Epidermal melanocyte (primary cell): ENCODE data around the gene MAP4.
"Not testable (repeated sequence)": the region's sequence is repeated elsewhere in the genome, so short reads cannot be mapped to it uniquely, and the experiment has no call there.

Source experiments
- DNase-seq: peaks from one replicate; pipeline ENCODE4 v3.0.0; 2011; ENCODE audit warnings: low spot score; ENCODE audit not compliant: insufficient read length

The MAP4 gene

DNA sequence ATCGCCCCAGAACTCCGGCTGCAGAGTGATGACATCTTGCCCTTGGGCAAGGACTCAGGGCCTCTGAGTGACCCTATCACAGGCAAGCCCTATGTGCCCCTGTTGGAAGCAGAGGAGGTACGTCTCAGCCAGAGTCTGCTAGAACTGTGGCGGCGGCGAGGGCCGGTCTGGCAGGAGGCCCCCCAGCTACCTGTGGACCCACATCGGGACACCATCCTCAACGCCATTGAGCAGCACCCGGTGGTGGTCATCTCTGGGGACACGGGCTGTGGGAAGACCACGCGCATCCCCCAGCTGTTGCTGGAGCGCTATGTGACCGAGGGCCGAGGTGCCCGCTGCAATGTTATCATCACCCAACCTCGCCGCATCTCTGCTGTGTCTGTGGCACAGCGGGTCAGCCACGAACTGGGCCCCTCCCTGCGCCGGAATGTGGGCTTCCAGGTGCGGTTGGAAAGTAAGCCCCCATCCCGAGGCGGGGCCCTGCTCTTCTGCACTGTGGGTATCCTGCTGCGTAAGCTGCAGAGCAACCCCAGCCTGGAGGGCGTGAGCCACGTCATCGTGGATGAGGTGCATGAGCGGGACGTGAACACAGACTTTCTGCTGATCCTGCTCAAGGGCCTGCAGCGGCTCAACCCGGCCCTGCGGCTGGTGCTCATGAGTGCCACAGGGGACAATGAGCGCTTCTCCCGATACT is 169.9 kb downstream of the MAP4 start:
- DNase-seq, result no peak

DNA sequence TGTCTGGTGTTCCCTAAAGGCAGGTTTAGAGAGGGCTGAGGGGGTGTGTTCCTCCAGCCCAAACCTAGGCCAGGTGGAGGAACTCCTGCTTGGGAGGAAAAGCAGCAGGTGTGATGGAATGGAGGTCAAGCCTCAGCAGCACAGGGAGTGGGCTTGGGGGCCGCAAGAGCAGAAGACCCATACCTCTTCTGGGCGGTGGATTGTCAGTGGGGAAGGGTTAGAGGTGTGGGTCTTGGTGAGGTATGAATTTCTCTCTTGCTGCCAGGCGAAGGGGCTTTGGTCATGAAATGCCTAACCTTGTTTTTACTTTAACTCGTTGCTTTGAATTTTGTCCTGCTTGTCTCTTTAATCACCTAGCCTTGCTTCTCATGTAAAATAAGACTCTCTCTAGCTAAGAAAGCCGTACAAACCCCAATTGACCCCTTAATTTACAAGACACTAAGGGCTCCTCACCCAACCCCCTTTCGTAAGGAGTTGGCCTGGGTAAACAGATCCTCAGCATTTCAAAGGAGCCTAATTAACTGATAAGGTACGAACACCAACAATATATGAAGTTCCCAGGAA is 174.3 kb downstream of the MAP4 start:
- DNase-seq, result no peak

DNA sequence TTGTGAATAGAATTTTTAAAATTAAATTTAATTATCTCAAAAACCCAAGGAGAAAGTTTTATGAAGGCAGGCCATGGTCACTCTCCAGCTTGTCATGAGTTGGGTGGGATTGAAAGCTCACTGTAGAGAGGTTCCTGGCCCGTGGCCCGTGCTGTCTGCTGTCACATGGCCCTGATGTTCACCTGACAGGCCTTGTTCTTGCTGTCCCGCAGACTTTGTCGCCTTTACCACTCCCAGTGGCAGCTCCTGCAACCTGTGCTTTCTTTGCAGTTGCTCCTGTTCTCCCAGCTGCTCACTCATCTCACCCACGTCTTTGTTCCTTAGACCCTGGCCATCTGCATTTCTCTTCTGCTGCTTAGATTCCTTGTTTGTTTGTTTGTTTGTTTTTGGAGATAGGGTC is 177.7 kb downstream of the MAP4 start:
- no peak for DNase-seq

DNA sequence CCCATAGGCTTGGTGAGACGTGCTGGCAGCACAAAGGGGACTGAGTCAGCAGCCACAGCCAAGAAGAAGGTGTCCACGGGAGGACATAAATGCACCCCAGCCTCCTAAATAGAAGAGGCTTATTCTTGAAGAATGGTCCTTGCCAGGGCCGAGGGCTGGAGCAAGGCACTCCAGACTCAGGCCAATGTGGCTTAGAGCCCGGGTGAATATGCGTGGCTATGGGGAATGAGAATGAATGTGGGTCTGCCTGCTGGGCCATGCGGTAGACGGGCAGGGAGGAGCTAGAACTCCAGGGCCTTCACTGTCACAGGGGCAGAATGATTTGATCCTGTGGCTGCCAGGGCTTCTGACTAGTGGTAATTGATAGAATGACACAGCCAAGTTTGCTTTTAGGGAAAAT is 179.2 kb downstream of the MAP4 start:
- no peak for DNase-seq

DNA sequence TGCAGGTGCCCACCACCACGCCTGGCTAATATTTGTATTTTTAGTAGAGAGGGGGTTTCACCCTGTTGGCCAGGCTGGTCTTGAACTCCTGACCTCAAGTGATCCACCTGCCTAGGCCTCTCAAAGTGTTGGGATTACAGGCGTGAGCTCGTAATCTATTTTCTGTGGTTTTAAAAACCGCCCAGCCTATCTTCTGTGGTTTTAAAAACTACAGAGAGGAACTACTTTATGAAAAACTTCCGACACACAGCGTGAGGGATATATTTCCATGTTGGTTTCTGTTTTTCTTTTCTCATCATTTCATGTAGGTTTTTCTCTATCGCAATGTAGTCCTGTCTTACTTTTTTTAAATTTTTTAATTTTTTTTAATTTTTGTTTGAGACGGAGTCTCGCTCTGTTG is 186.7 kb downstream of the MAP4 start:
- not testable (repeated sequence) for DNase-seq

DNA sequence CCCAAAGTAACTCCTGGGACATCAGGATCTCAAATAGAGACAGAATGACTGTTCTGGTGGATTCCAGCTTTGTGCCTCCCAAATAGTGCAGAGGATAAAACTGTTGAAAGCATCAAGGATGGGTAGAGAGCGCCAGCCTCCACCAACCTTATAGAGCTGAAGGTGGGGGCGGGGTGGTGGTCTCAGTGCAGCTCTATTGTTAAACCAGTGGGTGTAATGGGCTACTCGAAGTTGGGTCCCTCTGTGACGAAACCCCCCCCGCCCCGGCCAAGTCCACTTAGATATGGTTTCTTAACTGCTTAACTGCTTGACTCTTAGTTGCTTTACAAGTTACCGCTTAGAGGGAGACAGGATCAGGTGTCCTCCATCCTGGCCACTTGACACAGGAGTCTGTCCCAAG is 190.6 kb downstream of the MAP4 start:
- no peak for DNase-seq

DNA sequence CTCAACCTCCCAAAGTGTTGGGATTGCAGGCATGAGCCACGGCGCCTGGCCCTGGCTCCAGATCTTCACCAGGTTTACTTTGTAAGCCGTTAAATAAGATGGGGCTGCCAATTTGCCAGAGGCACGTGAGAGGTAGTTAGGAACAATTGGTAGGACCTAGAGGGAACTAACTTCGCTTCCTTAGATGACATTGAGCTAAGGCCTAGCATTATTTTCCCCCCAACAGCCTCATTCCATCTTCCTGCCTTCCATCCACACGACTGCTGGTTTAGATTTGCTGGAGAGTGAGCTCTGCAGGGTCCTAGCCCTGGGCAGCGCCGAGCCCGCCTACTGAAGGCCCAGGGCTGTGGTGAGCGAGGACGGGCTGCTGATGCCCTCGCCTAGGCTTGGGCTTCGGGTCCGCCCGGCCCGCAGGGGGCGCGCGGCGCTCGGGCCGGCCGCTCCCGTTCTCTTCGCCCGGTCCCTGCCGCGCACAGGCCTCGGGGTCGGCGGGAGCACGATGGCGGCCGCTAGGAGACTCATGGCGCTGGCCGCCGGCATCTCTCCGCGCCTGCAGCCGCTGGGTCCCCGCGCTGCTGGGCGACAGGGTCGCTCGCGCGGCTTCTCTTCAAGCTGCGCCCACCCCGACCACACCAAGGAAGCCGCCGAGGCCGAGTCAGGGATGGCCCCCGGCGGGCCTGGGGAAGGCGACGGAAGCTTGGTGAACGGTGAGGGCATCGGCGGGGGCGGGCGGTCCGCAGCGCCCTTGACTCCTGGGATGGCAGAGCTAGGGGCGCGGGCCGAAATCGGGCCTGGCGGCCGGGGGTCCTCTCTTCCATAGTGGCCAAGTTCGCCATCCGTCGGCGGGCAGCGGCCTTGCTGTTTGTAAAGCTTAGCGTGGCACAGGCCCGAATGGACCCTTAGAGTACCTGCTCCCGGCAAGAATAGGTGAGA is 191.4 kb downstream of the MAP4 start:
- peak; percentile 94 for DNase-seq

DNA sequence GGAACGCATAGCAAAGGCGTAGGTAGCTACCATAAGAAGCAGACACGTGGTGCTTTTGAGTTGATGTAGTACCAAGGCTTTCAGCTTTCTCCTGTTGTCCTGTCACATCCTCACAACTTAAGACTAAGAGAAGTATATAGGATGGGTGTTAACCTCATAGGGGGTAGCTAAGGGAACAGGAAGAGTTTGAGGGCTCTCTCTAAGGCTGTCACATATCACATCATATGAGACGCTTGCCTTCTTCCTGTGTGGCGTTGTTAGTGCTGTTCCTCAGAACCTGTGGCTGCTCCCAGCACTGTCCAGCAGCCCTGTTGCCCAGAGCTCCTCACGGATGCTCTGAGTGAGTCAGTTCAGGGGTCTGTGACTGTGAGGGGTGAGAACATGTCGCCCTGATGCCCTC is 198.6 kb downstream of the MAP4 start:
- no peak for DNase-seq

DNA sequence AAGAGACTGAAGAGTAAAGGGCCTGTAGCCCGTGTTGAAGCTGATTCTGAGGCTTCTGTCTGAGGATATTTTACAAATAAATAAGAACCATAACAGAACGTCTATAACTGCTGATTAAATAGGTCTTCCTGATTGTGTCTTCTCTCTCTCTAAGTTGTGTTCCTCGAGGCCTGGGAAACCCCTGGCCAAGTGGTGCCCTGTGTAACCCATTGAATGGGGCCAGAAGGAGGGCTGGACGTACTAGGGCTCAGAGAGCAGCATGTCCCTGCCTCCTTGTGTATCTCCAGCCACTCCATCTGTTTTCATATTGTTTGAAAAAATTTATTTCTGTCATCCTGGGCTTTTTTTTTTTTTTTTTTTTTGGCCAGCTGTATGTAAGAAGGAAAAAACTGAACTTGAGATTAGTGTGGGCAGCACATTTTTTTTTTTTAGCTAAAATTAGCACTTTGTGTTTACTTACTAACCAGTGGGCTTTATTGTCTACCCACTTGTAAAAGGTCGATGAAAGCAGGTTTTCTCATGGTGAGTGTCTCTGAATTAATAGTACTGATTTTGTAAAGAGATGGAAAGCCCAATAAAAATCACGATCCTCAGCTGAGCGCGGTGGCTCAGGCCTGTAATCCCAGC is 202.6 kb downstream of the MAP4 start:
- DNase-seq, result no peak

DNA sequence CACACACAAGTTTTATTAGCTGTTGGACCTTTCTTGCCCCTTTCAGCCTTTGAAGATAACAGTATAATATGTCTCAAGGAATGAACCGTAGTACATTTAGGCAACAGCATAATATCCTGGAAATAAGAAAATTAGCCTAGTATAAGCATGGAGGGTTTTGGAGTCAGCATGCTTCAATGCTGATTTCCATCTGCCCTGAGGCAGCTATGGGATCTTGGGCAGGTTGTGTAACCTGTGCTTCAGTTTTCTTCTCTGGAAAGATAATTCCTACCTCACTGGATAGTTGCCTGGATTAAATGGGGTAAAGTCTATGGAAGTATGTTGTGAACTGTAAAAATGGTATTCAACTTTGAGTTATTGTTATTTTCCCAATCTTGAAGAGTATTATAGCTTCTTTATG is 211.6 kb downstream of the MAP4 start:
- no peak for DNase-seq

DNA sequence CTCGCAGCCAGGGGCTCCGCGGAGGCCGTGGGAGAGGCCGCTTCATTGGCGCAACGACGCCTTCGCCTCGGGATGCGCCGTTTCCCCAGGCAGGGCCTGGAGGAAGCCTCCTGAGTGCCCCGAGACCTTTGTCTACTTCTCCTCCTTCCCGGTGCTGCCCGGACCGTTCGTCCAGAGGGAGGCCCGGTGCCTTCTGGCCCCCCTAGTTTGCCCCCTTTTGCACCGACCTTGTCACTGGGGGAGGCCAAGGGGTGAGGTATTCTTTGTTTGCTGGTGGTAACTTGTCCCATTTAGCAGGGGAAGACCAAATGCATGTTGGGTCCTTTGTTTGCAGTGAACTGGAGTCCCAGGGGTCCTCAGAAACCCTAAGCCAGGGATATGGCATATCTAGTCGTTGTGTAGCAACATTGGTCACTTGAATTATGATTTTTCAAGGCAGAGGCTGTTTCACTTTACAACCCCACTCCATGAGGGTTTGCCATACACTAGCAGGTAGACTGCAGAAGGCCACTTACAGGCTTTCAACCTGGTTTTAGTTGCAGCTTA is 212.7 kb downstream of the MAP4 start:
- DNase-seq, result no peak

DNA sequence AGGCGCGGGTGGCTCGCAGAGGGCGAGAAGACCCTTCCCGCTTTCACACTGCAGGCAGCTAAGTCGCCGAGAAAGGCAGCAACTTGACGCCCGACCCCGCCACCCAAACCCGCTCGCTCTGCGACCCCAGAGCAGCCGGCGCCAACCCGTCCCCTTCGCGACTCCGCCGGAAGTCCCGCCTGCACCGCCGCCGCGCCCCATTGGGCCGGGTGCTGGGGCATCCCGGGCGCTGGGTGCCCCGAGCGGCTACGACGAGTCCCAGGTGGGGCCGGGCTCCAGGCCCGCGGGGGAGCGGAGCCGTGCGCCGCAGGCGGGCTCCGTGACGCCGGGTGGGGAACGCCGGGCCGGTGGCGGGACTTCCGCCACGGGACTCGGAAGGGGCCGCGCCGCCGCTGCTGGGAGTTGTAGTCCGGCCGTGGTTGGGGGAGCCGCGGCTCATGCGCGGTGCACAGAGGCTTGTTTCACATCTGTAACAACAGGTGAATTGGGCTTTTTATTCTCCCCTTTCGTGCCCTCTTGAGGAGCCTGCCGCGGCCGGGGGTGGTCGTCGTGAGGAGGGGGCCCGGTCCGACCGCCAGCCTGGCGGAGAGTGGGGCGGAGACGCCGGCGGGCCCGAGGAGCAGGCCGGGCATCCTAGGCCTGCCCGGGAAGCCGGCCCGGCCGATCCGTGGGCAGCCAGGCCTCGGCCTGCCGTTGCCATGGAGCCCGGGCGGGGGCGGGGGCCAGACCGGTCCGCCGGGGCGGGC is 213.3 kb downstream of the MAP4 start, which contains the start of gene DHX30:
Gene DHX30 (plus strand): TSS at position 405 of the 746 bp plus-strand sequence. CDS start 7,546 bp downstream, outside the sequence.
- DNase-seq, result peak; percentile 80
